UCSD-AML1 (cell line): ENCODE measurements around the gene ABI2.

ENCODE experiments used
- DNase-seq: peaks from one replicate; lab custom pipeline; 2025; ENCODE audit not compliant: unreplicated experiment; lab: John Stamatoyannopoulos, UW

The ABI2 gene

DNA sequence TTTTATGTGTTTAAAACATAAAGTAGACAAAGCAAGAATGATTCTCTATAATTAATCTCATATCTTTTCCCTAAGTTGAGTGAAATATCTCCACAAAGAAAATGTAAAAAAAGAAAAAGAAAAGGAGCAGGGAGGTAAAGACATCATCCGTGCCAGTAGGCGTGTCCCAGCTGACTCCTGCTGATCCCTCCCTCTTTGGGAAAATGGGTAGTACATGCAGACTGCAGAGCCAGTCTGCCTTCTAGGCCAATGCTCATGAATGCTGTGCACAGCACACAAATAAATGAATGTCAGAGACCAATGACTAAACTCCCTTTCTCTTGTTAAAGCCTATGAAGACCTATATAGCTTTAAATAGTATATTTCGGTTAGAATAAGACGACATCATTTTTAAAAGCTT is 142.2 kb downstream of the ABI2 start:
- DNase-seq = no peak

DNA sequence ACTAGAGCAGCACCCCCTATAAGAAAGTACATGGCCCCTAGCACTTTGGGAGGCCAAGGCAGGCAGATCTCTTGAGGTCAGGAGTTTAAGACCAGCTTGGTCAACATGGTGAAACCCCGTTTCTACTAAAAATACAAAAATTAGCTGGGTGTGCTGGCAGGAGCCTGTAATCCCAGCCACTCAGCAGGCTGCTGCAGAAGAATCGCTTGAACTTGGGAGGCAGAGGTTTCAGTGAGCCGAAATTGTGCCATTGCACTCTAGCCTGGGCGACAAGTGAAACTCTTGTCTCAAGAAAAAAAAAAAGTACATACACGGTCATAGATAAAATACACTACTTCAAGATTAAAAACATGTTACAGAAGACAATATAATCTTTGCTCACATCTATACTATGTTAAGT is 143.1 kb downstream of the ABI2 start:
- no peak for DNase-seq

DNA sequence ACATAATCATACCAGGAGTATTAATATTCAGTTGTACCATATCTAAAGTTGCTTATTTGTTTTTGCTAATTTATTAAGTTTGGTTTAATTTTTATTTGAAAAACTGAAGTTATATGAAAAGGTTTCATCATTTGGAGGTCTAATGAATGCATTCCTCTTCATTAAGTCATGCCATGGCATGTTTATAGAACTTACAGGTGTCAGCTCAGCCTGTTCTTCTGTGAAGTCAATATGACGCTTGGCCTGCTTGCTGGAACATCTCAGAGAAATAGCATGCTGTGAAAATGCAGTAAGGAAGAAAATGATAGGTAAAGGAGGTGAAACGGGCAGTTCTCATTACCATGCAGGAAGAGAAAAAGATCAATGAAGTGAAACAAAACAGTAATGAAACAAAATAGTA is 148.7 kb downstream of the ABI2 start:
- no peak for DNase-seq

DNA sequence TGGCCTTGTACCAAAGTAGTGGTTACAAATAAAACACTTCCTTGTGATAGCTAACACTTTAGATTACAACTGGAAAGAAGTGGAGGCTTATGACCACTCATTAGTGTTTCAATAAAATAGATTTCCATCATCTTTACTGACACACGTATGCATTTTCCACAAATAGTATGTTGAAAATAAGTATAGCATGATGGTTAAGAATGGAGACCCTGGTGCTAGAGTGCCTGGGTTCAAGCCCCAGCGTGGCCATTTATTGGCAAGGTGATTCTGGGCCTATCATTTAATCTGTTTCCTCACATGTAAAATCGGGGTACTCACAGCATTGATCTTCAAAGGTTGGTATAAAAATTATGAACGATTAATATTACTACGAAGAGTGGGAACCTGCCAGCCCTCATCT is 152.4 kb downstream of the ABI2 start:
- DNase-seq = no peak

DNA sequence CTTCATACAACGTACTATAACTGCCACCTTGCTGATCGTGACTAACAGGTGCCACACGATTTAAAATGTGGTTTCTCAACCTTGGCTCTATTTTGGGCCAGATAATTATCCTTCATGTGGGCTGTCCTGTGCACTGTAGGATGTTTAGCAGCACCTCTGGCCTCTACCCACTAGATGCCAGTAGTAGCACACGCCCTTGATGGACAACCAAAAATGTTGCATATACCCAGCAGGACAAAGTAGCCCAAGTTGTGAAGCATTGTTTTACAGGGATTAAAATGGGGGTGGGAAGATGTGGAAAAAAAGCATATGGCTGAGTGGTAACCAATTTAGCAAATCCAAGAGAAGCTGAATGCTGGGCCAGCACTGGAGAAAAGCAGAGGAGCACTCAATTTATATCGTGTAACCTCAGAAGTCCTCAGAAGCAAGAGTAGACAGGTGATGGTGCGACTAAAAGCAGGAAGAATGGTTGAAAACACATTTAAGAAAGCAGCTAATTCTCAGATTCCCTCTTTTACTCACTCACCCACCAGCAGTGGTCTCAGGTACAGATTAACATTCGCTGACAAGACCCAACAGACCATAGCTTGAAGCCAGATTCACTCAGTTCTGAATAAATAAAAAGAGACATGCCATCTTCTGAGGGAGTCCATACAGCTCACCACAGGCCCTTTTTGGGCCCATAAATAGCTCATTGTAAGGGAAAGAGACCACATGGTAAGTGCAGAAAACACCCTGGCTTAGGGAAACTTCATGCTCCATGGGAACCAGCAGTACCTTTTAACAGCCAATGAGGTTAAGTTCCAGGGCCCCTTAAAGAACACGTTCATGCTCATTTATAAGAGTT is 156.3 kb downstream of the ABI2 start:
- DNase-seq = peak; percentile 29

DNA sequence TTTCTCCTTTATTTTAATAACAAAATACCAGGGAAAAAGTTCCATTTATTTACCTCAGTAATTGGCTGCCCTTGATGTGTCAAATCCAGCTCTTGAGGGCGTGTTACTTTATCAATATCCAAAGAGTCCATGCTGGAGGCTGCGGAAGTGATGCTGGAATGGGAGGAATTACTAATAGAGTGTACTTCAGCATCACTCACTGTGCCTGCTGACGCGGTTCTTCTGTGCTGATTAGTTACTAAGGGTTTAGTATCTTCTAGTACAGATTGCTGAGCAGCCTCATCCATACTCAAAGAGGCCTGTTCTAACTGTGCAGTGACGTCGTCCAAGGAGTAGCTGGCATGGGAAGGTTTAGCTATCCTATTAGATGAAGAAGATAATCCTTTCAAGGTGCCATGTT is 161.3 kb downstream of the ABI2 start:
- no peak for DNase-seq

DNA sequence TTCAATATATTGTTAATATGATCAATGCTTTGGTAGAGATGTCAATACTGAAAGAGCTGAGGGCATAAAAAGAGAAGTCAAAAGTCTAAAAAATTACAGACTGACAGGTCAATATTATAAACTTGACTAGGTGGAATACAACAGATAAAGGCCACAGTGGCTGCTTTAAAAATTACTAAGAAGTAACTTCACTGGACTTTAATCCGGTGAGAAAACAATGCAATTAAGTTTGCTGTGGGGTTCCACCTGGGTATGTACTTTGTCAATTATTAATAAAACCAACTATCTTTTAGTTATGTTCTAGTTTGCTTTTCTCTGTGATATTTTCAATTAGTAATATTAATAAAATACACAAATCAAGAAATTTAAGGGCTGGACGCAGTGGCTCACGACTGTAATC is 162.2 kb downstream of the ABI2 start:
- no peak for DNase-seq

DNA sequence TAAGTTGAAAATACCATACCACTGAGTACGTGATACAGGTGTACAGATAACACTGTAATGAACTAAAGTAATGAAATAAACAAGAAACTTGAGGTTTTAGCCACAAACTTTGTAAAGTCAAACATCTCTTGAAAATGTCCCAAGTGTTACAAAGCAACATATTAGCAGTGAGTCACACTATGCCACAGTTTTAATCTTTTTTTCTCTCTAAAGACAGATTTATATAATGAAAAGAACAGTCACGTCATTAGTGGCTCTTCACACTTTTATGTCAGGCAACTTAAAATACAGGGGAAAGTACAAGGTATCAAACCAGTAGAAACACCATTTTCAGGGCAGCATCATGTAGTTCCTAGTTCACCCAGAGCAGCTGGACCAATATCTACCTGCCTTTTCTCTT is 164.8 kb downstream of the ABI2 start:
- no peak for DNase-seq
